ENCODE measurements around the gene ATP13A3.

ATP13A3 gene

GRCh38 chr3:194475138-194475932 lies 11.5 kb downstream of the ATP13A3 start:
- no peak for DNase-seq

- DNase-seq = no peak
Measured at GRCh38 chr3:194474675-194475074, 12.1 kb downstream of the ATP13A3 start.

- peak; percentile 82 for DNase-seq
Measured at GRCh38 chr3:194472290-194472920, 14.4 kb downstream of the ATP13A3 start.

GRCh38 chr3:194471863-194472262 lies 14.9 kb downstream of the ATP13A3 start:
- no peak for DNase-seq

GRCh38 chr3:194470615-194471014 lies 16.2 kb downstream of the ATP13A3 start:
- DNase-seq = no peak

- no peak for DNase-seq
Measured at GRCh38 chr3:194469977-194470376, 16.8 kb downstream of the ATP13A3 start.

GRCh38 chr3:194468086-194468485 lies 18.7 kb downstream of the ATP13A3 start:
- DNase-seq = no peak

- no peak for DNase-seq
Measured at GRCh38 chr3:194466761-194467356, 19.9 kb downstream of the ATP13A3 start.

GRCh38 chr3:194465920-194466570 lies 20.8 kb downstream of the ATP13A3 start:
- no peak for DNase-seq

GRCh38 chr3:194465246-194465645 lies 21.6 kb downstream of the ATP13A3 start:
- no peak for DNase-seq

- DNase-seq = no peak
Measured at GRCh38 chr3:194464692-194465091, 22.1 kb downstream of the ATP13A3 start.

GRCh38 chr3:194462936-194463335 lies 23.9 kb downstream of the ATP13A3 start:
- no peak for DNase-seq

GRCh38 chr3:194460566-194460965 lies 26.2 kb downstream of the ATP13A3 start:
- no peak for DNase-seq

GRCh38 chr3:194458131-194458530 lies 28.7 kb downstream of the ATP13A3 start:
- DNase-seq = no peak

- no peak for DNase-seq
Measured at GRCh38 chr3:194455481-194455880, 31.3 kb downstream of the ATP13A3 start.

GRCh38 chr3:194450341-194450740 lies 36.5 kb downstream of the ATP13A3 start:
- DNase-seq = no peak

- DNase-seq = no peak
Measured at GRCh38 chr3:194449913-194450312, 36.9 kb downstream of the ATP13A3 start.

GRCh38 chr3:194447657-194448056 lies 39.1 kb downstream of the ATP13A3 start:
- no peak for DNase-seq

GRCh38 chr3:194447161-194447560 lies 39.6 kb downstream of the ATP13A3 start:
- DNase-seq = no peak

GRCh38 chr3:194446754-194447153 lies 40.0 kb downstream of the ATP13A3 start:
- no peak for DNase-seq

GRCh38 chr3:194446172-194446571 lies 40.6 kb downstream of the ATP13A3 start:
- no peak for DNase-seq

GRCh38 chr3:194443901-194444300 lies 42.9 kb downstream of the ATP13A3 start:
- DNase-seq = no peak

GRCh38 chr3:194440756-194441155 lies 46.0 kb downstream of the ATP13A3 start:
- no peak for DNase-seq
